GM10266 (cell line): ENCODE results near the gene COL4A1.

Experiments used
- DNase-seq: peaks from one replicate; pipeline ENCODE4 v3.0.0; 2012; ENCODE audit errors: extremely low spot score
- CTCF ChIP-seq: IDR thresholded peaks from 2 replicates; pipeline ENCODE4 v1.5.1; 2012; ENCODE audit warnings: mild to moderate bottlenecking, low read depth; ENCODE audit not compliant: control insufficient read depth, insufficient read depth; ENCODE audit errors: missing control alignments

COL4A1 gene

GRCh38 chr13:110156301-110157049 lies 150.5 kb downstream of the COL4A1 start:
- no peak for DNase-seq
- TF ChIP-seq CTCF: no peak

GRCh38 chr13:110155072-110155471 lies 151.9 kb downstream of the COL4A1 start:
- no peak for DNase-seq
- no peak for TF ChIP-seq CTCF

- DNase-seq: no peak
- TF ChIP-seq CTCF: no peak
These were observed 152.5 kb downstream of the COL4A1 start for GRCh38 chr13:110154410-110154933.

GRCh38 chr13:110152351-110152750 lies 154.6 kb downstream of the COL4A1 start:
- TF ChIP-seq CTCF: no peak
- no peak for DNase-seq

GRCh38 chr13:110151462-110151861 lies 155.5 kb downstream of the COL4A1 start:
- no peak for DNase-seq
- TF ChIP-seq CTCF: no peak

GRCh38 chr13:110150384-110151101 lies 156.4 kb downstream of the COL4A1 start:
- no peak for DNase-seq
- TF ChIP-seq CTCF: no peak

GRCh38 chr13:110149036-110149435 lies 157.9 kb downstream of the COL4A1 start:
- no peak for TF ChIP-seq CTCF
- DNase-seq: no peak
